Measurements from ENCODE around the gene IFT122.

IFT122 gene

DNA sequence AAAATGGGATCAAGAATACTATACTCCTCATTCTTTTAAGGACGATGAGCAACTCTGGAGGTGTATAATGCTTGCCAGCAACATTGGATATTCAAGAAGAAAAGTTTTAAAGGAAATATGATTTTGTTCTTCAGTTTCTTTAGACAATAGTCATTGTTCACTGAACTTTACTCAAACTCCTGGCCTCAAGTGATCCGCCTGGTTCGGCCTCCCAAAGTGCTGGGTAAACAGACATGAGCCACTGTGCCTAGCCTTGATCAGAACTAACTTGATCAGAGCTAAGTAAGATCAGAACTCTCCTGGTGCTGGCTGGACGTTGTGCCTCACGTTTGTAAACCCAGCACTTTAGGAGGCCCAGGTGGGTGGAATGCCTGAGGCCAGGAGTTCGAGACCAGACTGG is 24.2 kb upstream of the IFT122 start:
- H3K27me3 ChIP-seq (ENCODE audit: insufficient read depth, poor library complexity, severe bottlenecking), result no peaks in the 10 kb centered on the region
- H3K4me3 ChIP-seq (replicated peaks; ENCODE audit: insufficient read depth, low read length), result no peak overlapping the region
- DNase-seq (ENCODE audit: low read depth in 1 of 2, low spot score in 1 of 2), result no peak
- TF ChIP-seq, protein P1, sequence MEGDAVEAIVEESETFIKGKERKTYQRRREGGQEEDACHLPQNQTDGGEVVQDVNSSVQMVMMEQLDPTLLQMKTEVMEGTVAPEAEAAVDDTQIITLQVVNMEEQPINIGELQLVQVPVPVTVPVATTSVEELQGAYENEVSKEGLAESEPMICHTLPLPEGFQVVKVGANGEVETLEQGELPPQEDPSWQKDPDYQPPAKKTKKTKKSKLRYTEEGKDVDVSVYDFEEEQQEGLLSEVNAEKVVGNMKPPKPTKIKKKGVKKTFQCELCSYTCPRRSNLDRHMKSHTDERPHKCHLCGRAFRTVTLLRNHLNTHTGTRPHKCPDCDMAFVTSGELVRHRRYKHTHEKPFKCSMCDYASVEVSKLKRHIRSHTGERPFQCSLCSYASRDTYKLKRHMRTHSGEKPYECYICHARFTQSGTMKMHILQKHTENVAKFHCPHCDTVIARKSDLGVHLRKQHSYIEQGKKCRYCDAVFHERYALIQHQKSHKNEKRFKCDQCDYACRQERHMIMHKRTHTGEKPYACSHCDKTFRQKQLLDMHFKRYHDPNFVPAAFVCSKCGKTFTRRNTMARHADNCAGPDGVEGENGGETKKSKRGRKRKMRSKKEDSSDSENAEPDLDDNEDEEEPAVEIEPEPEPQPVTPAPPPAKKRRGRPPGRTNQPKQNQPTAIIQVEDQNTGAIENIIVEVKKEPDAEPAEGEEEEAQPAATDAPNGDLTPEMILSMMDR (IDR thresholded peaks at IDR 0.05; ENCODE audit: insufficient read depth, low read length), result no peak
- TF ChIP-seq, protein P2, sequence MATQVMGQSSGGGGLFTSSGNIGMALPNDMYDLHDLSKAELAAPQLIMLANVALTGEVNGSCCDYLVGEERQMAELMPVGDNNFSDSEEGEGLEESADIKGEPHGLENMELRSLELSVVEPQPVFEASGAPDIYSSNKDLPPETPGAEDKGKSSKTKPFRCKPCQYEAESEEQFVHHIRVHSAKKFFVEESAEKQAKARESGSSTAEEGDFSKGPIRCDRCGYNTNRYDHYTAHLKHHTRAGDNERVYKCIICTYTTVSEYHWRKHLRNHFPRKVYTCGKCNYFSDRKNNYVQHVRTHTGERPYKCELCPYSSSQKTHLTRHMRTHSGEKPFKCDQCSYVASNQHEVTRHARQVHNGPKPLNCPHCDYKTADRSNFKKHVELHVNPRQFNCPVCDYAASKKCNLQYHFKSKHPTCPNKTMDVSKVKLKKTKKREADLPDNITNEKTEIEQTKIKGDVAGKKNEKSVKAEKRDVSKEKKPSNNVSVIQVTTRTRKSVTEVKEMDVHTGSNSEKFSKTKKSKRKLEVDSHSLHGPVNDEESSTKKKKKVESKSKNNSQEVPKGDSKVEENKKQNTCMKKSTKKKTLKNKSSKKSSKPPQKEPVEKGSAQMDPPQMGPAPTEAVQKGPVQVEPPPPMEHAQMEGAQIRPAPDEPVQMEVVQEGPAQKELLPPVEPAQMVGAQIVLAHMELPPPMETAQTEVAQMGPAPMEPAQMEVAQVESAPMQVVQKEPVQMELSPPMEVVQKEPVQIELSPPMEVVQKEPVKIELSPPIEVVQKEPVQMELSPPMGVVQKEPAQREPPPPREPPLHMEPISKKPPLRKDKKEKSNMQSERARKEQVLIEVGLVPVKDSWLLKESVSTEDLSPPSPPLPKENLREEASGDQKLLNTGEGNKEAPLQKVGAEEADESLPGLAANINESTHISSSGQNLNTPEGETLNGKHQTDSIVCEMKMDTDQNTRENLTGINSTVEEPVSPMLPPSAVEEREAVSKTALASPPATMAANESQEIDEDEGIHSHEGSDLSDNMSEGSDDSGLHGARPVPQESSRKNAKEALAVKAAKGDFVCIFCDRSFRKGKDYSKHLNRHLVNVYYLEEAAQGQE (IDR thresholded peaks at IDR 0.05; ENCODE audit: insufficient replicate concordance, low read depth), result no peak
- TF ChIP-seq POLR2AphosphoS5 (IDR thresholded peaks at IDR 0.05; ENCODE audit: low read depth) (no peak), GABPA (IDR thresholded peaks at IDR 0.05; ENCODE audit: low read depth) (no peak), SPI1 (IDR thresholded peaks at IDR 0.05; ENCODE audit: borderline replicate concordance, low read depth) (no peak)
- no peak overlapping the region for H3K27ac ChIP-seq (replicated peaks)

DNA sequence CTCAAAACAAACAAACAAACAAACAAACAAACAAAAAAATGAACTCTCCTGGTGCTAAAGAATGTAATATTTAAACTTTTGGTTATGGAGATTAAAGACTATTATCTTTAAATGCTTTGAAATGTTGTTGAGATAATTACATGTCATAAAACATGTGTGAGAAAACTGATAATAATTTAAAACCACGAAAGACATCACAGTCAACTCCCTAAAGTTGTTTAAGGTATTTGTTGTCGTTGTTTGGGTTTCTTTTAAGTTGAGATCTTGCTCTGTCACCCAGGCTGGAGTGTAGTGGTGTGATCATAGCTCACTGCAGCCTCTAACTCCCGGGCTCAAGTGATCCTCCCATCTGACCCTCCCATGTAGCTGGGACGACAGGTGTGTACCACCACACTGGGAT is 23.6 kb upstream of the IFT122 start:
- no peak for DNase-seq (ENCODE audit: low read depth in 1 of 2, low spot score in 1 of 2)
- no peaks in the 10 kb centered on the region for H3K27me3 ChIP-seq (ENCODE audit: insufficient read depth, poor library complexity, severe bottlenecking)
- no peak overlapping the region for H3K27ac ChIP-seq (replicated peaks)
- no peak overlapping the region for H3K4me3 ChIP-seq (replicated peaks; ENCODE audit: insufficient read depth, low read length)
- TF ChIP-seq, protein P2 (IDR thresholded peaks at IDR 0.05; ENCODE audit: insufficient replicate concordance, low read depth), result no peak
- TF ChIP-seq POLR2AphosphoS5 (IDR thresholded peaks at IDR 0.05; ENCODE audit: low read depth) (no peak), GABPA (IDR thresholded peaks at IDR 0.05; ENCODE audit: low read depth) (no peak), SPI1 (IDR thresholded peaks at IDR 0.05; ENCODE audit: borderline replicate concordance, low read depth) (no peak)
- TF ChIP-seq, protein P1 (IDR thresholded peaks at IDR 0.05; ENCODE audit: insufficient read depth, low read length), result no peak

DNA sequence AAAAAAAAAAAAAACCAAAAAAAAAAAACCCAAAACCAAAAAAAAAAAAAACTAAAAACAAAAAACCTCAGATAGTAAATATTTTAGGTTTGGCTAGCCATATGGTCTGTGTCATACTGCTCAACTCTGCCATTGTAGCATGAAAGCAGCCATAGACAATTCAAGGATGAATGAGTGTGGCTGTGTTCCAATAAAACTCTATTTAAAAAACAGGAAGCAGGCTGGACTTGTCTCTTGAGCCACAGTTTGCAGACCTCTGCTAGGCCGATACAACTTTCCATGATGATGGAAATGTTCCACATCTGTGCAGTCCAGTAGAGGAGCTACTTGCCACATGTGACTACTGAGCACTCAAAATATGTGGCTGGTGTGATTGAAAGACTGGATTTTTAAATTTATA is 22.7 kb upstream of the IFT122 start:
- TF ChIP-seq SPI1 (IDR thresholded peaks at IDR 0.05; ENCODE audit: borderline replicate concordance, low read depth), result peak; percentile 44; the same call in 1 of the 2 replicates
- TF ChIP-seq POLR2AphosphoS5 (IDR thresholded peaks at IDR 0.05; ENCODE audit: low read depth), result no peak
- Histone ChIP-seq H3K27ac (replicated peaks) (no peak overlapping the region), H3K27me3 (ENCODE audit: insufficient read depth, poor library complexity, severe bottlenecking) (no peaks in the 10 kb centered on the region), H3K4me3 (replicated peaks; ENCODE audit: insufficient read depth, low read length) (no peak overlapping the region)
- no peak for DNase-seq (ENCODE audit: low read depth in 1 of 2, low spot score in 1 of 2)

DNA sequence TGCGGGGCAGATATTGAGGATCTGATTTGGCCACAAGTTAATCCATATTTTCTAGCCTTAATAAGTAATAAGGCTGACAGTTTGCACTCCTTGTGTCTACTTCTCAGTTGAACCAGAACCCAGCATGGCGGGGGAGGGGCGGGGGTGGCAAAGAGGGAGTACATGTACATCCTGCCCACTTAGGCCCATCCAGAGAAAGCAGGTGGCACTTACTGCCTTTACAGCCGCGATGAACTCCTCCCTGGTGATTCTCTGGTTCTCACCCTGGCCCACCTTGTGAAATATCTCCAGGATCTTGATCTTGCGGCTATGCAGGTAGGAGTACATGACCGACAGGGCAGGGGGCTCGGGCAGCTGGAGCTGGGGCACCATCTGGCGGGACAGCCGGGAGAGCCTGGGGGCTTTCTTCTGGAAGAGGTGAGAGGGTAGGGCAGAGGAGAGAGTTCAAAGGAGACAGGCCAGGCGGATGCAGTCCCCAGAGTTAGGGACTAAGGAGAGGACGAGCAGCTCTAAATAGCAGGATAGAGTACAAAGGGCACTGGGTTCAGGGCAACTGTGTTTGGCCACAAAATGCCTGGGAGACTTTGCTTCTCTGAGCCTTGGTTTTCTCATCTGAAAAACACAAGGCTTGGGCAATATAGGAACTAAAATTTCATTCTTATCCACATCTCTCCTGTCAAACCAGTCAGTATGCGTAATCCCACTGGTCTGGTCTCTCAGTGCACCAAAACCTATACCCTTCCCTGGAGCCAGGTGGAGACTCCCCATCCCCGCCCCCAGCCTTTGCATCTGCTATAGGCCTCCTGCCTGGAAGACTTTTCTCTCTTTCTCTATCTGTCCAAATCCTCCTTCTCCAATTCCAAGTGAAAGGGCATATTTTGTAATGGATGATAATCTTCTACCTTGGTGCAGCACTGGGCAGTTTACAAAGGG is 21.7 kb upstream of the IFT122 start:
- TF ChIP-seq, protein P2 (IDR thresholded peaks at IDR 0.05; ENCODE audit: insufficient replicate concordance, low read depth), result no peak
- TF ChIP-seq, protein P1 (IDR thresholded peaks at IDR 0.05; ENCODE audit: insufficient read depth, low read length), result no peak
- no peak for TF ChIP-seq POLR2AphosphoS5 (IDR thresholded peaks at IDR 0.05; ENCODE audit: low read depth)
- TF ChIP-seq SPI1 (IDR thresholded peaks at IDR 0.05; ENCODE audit: borderline replicate concordance, low read depth), result no peak
- no peak for TF ChIP-seq GABPA (IDR thresholded peaks at IDR 0.05; ENCODE audit: low read depth)
- no peak overlapping the region for H3K4me3 ChIP-seq (replicated peaks; ENCODE audit: insufficient read depth, low read length)
- no peaks in the 10 kb centered on the region for H3K27me3 ChIP-seq (ENCODE audit: insufficient read depth, poor library complexity, severe bottlenecking)
- no peak overlapping the region for H3K27ac ChIP-seq (replicated peaks)
- no peak for DNase-seq (ENCODE audit: low read depth in 1 of 2, low spot score in 1 of 2)
